HEK293 (cell line): ENCODE measurements around the gene EXT2.

Source experiments
- CTCF ChIA-PET: fragments of 350-600 bp; formaldehyde crosslinking; extraction: SDS; loops from one replicate; lab custom pipeline; 2021; ENCODE audit warnings: antibody characterized with exemption; lab: Yijun Ruan, JAX
- POLR2A ChIA-PET: fragments of 300-600 bp; formaldehyde crosslinking; extraction: SDS; loops from one replicate; lab custom pipeline; 2020; ENCODE audit warnings: antibody characterized with exemption, inconsistent platforms; lab: Yijun Ruan, JAX
- H3K27ac ChIP-seq: fragments of 200-500 bp; sonication (Bioruptor generic); 2 replicates; pipeline ENCODE4 v1.5.1; 2014; ENCODE audit warnings: low read depth, low read length, control low read depth, inconsistent platforms; ENCODE audit errors: extremely low read depth
- H3K36me3 ChIP-seq, 2 experiments: fragments of 200-500 bp in 1 of 2; sonication (Bioruptor generic) in 1 of 2; 1 replicate in 1 of 2; 2 replicates in 1 of 2; pipeline ENCODE4 v1.5.1; 2014 to 2017; ENCODE audit warnings: inconsistent platforms in 2 of 2, low read length in 2 of 2; ENCODE audit not compliant: control insufficient read depth in 2 of 2, insufficient read depth in 1 of 2
- H3K4me1 ChIP-seq: fragments of 200-500 bp; sonication (Bioruptor generic); 2 replicates; pipeline ENCODE4 v1.5.1; 2014; ENCODE audit warnings: mild to moderate bottlenecking, low read length, inconsistent platforms; ENCODE audit not compliant: control insufficient read depth, insufficient read depth
- H3K4me3 ChIP-seq: 2 replicates; pipeline ENCODE4 v1.5.1; 2011; ENCODE audit warnings: low read depth, mild to moderate bottlenecking, control low read depth, low read length, moderate library complexity
- H3K9me3 ChIP-seq: fragments of 200-500 bp; sonication (Bioruptor generic); 2 replicates; pipeline ENCODE4 v1.5.1; 2014; ENCODE audit warnings: low read depth, low read length, inconsistent platforms; ENCODE audit not compliant: control insufficient read depth, insufficient read depth
- GFI1B ChIP-seq: fragments of 450-650 bp; formaldehyde crosslinking; IDR thresholded peaks from 2 replicates; pipeline ENCODE4 v1.5.1; 2016; ENCODE audit warnings: missing biosample characterization, missing genetic modification characterization
- KLF7 ChIP-seq: fragments of 450-650 bp; formaldehyde crosslinking; IDR thresholded peaks from 2 replicates; pipeline ENCODE4 v1.5.1; 2016; ENCODE audit warnings: missing biosample characterization, missing genetic modification characterization, borderline replicate concordance
- MYNN ChIP-seq: fragments of 450-650 bp; formaldehyde crosslinking; IDR thresholded peaks from 2 replicates; pipeline ENCODE4 v1.5.1; 2016; ENCODE audit warnings: missing biosample characterization, missing genetic modification characterization, borderline replicate concordance
- OVOL3 ChIP-seq: fragments of 450-650 bp; formaldehyde crosslinking; IDR thresholded peaks from 2 replicates; pipeline ENCODE4 v1.5.1; 2016; ENCODE audit warnings: missing biosample characterization, missing genetic modification characterization
- RBAK ChIP-seq: fragments of 450-650 bp; formaldehyde crosslinking; IDR thresholded peaks from 2 replicates; pipeline ENCODE4 v1.5.1; 2016; ENCODE audit warnings: missing biosample characterization, missing genetic modification characterization
- SCRT1 ChIP-seq: fragments of 450-650 bp; formaldehyde crosslinking; IDR thresholded peaks from 2 replicates; pipeline ENCODE4 v1.5.1; 2016; ENCODE audit warnings: missing biosample characterization, missing genetic modification characterization, borderline replicate concordance
- SCRT2 ChIP-seq: fragments of 450-650 bp; formaldehyde crosslinking; IDR thresholded peaks from 2 replicates; pipeline ENCODE4 v1.5.1; 2016; ENCODE audit warnings: missing biosample characterization, missing genetic modification characterization
- WT1 ChIP-seq: fragments of 450-650 bp; formaldehyde crosslinking; IDR thresholded peaks from 2 replicates; pipeline ENCODE4 v1.5.1; 2016; ENCODE audit warnings: missing biosample characterization, missing genetic modification characterization
- ZBTB11 ChIP-seq: fragments of 450-650 bp; formaldehyde crosslinking; conservative IDR thresholded peaks from 2 replicates; pipeline ENCODE4 v1.5.1; 2016; ENCODE audit warnings: low read depth, missing biosample characterization, missing genetic modification characterization
- ZBTB26 ChIP-seq: fragments of 450-650 bp; formaldehyde crosslinking; optimal IDR thresholded peaks from 2 replicates; pipeline ENCODE3; 2016; ENCODE audit warnings: missing biosample characterization, mild to moderate bottlenecking, missing genetic modification characterization
- ZBTB44 ChIP-seq: fragments of 450-650 bp; IDR thresholded peaks from 2 replicates; pipeline ENCODE4 v1.5.1; 2018; ENCODE audit warnings: missing biosample characterization, mild to moderate bottlenecking, missing genetic modification characterization
- ZFP3 ChIP-seq: fragments of 450-650 bp; formaldehyde crosslinking; IDR thresholded peaks from 2 replicates; pipeline ENCODE4 v1.5.1; 2016; ENCODE audit warnings: low read depth, missing biosample characterization, missing genetic modification characterization
- ZNF10 ChIP-seq: fragments of 450-650 bp; formaldehyde crosslinking; IDR thresholded peaks from 2 replicates; pipeline ENCODE4 v1.5.1; 2017; ENCODE audit warnings: missing biosample characterization, missing genetic modification characterization
- ZNF221 ChIP-seq: fragments of 450-650 bp; formaldehyde crosslinking; IDR thresholded peaks from 2 replicates; pipeline ENCODE4 v1.5.1; 2017; ENCODE audit warnings: missing biosample characterization, missing genetic modification characterization, borderline replicate concordance
- ZNF48 ChIP-seq: fragments of 450-650 bp; formaldehyde crosslinking; IDR thresholded peaks from 2 replicates; pipeline ENCODE4 v1.5.1; 2016; ENCODE audit warnings: missing biosample characterization, missing genetic modification characterization
- ZNF658 ChIP-seq: fragments of 450-650 bp; formaldehyde crosslinking; IDR thresholded peaks from 2 replicates; pipeline ENCODE4; 2016; ENCODE audit warnings: missing biosample characterization, missing genetic modification characterization
- ZNF670 ChIP-seq: fragments of 450-650 bp; formaldehyde crosslinking; IDR thresholded peaks from 2 replicates; pipeline ENCODE4 v1.5.1; 2016; ENCODE audit warnings: missing biosample characterization, missing genetic modification characterization, low read depth
- ZNF776 ChIP-seq: fragments of 450-650 bp; formaldehyde crosslinking; IDR thresholded peaks from 2 replicates; pipeline ENCODE4 v1.5.0; 2017; ENCODE audit warnings: missing biosample characterization, missing genetic modification characterization, borderline replicate concordance

EXT2 gene

GRCh38 chr11:44258839-44259420 lies 163.5 kb downstream of the EXT2 start:
- Histone ChIP-seq H3K27ac (no peak overlapping the region), H3K4me3 (no peak overlapping the region), H3K4me1 (no peaks in the 10 kb centered on the region), H3K9me3 (no peaks in the 10 kb centered on the region)
- no peak for TF ChIP-seq ZNF670 (tag by site-specific recombination)
- no peak for TF ChIP-seq ZFP3 (tag by site-specific recombination)
- TF ChIP-seq, all 188 proteins: peak for 0
- ChIA-PET POLR2A (no interaction called here), CTCF (interaction anchor here (0.6 kb wide), 1 partner anchor 30 kb away, joined by 3 read pairs; no protein-coding TSS in a partner anchor)
- H3K36me3 ChIP-seq, result peaks cover 0 to 5% of the 10 kb centered on the region in 2 experiments; a peak in 1 of 3 replicates

GRCh38 chr11:44260081-44260480 lies 164.6 kb downstream of the EXT2 start:
- no peak overlapping the region for H3K27ac ChIP-seq
- TF ChIP-seq GFI1B (no peak), RBAK (no peak), ZNF10 (tag by site-specific recombination) (no peak), ZNF776 (tag by site-specific recombination) (no peak), SCRT1 (tag by site-specific recombination) (0 out of 2 replicates have a peak, but pooled peaks have one; percentile 10), SCRT2 (tag by site-specific recombination) (peak; percentile 70)
- H3K9me3 ChIP-seq, result no peaks in the 10 kb centered on the region
- H3K36me3 ChIP-seq, result peaks cover 0 to 14% of the 10 kb centered on the region in 2 experiments; a peak in 1 of 3 replicates
- POLR2A ChIA-PET, result no interaction called here
- no peaks in the 10 kb centered on the region for H3K4me1 ChIP-seq
- CTCF ChIA-PET, result interaction anchor here (1.1 kb wide), 1 partner anchor 357 kb away, joined by 3 read pairs; no protein-coding TSS in a partner anchor
- no peak overlapping the region for H3K4me3 ChIP-seq

- Histone ChIP-seq H3K36me3 (peaks cover 0 to 30% of the 10 kb centered on the region in 2 experiments; a peak in 1 of 3 replicates), H3K9me3 (no peaks in the 10 kb centered on the region), H3K27ac (no peak overlapping the region), H3K4me3 (no peak overlapping the region), H3K4me1 (no peaks in the 10 kb centered on the region)
- TF ChIP-seq MYNN (tag by site-specific recombination) (no peak), ZBTB44 (tag by site-specific recombination) (no peak)
- ChIA-PET CTCF (interaction anchor here (0.8 kb wide), 1 partner anchor 14 kb away, joined by 3 read pairs; no protein-coding TSS in a partner anchor), POLR2A (no interaction called here)
These were observed 166.5 kb downstream of the EXT2 start for GRCh38 chr11:44261800-44262591.

- no peaks in the 10 kb centered on the region for H3K4me1 ChIP-seq
- H3K36me3 ChIP-seq, result peaks cover 0 to 34% of the 10 kb centered on the region in 2 experiments; a peak in 1 of 3 replicates
- ChIA-PET CTCF (interaction anchor here (0.9 kb wide), 1 partner anchor 22 kb away, joined by 5 read pairs; no protein-coding TSS in a partner anchor), POLR2A (no interaction called here)
- no peak overlapping the region for H3K27ac ChIP-seq
- H3K9me3 ChIP-seq, result no peaks in the 10 kb centered on the region
- no peak overlapping the region for H3K4me3 ChIP-seq
- no peak for TF ChIP-seq ZNF48 (tag by site-specific recombination)
- TF ChIP-seq ZBTB11 (tag by site-specific recombination), result no peak
- TF ChIP-seq ZNF658, result no peak
- no peak for TF ChIP-seq OVOL3 (tag by site-specific recombination)
- no peak for TF ChIP-seq ZBTB26 (tag by site-specific recombination)
- no peak for TF ChIP-seq ZNF221
- TF ChIP-seq KLF7, result no peak
- no peak for TF ChIP-seq WT1 (tag by site-specific recombination)
These were observed 168.4 kb downstream of the EXT2 start for GRCh38 chr11:44263738-44264437.
